Activated B cell treated with CpG ODN at 0.5 μM for 24 hours (primary cell): Measurements from ENCODE around the gene PDCD4. TPM values are rescaled to one million over a fixed set of nuclear protein-coding genes. Genes with fewer than 3 reads are reported as not detected.
A peak's percentile ranks its signal among the peaks of the same experiment; 100 is the strongest.

Source experiments
- ATAC-seq: fragments of 200-7000 bp; cut with Tn5 transposase; one replicate; pipeline ENCODE4 v1.10.0; 2021; ENCODE audit warnings: low read depth, mild to moderate bottlenecking, moderate library complexity
- CTCF ChIA-PET: fragments of 350-600 bp; sonication (Branson Sonifier 250); formaldehyde crosslinking; loops from one replicate; lab custom pipeline; 2021; ENCODE audit warnings: antibody characterized with exemption; lab: Charles Lee
- POLR2A ChIA-PET: fragments of 350-600 bp; sonication (Branson Sonifier 250); formaldehyde crosslinking; loops from one replicate; lab custom pipeline; 2021; ENCODE audit warnings: antibody characterized with exemption; lab: Charles Lee
- DNase-seq: peaks from one replicate; pipeline ENCODE4 v3.0.0; 2022
- H3K27ac Mint-ChIP-seq: one replicate; pipeline ENCODE4 v1.8.0; 2020; ENCODE audit warnings: mixed read lengths
- H3K27me3 Mint-ChIP-seq: one replicate; pipeline ENCODE4 v1.8.0; 2021; ENCODE audit warnings: mixed read lengths
- H3K36me3 Mint-ChIP-seq: one replicate; pipeline ENCODE4 v1.8.0; 2021; ENCODE audit warnings: low read depth, mixed read lengths
- H3K4me1 Mint-ChIP-seq: one replicate; pipeline ENCODE4 v1.8.0; 2021; ENCODE audit warnings: mixed read lengths
- H3K4me3 Mint-ChIP-seq: one replicate; pipeline ENCODE4 v1.8.0; 2020; ENCODE audit warnings: mild to moderate bottlenecking, mixed read lengths
- H3K9me3 Mint-ChIP-seq: one replicate; pipeline ENCODE4 v1.8.0; 2020; ENCODE audit warnings: mixed read lengths
- CTCF ChIP-seq: fragments of 200-600 bp; IDR thresholded peaks from one replicate; pipeline ENCODE4 v1.8.0; 2022; ENCODE audit warnings: antibody characterized with exemption, mild to moderate bottlenecking
- intact Hi-C: fragments of 100-400 bp; cut with micrococcal nuclease; formaldehyde crosslinking; loops from one replicate; pipeline ENCODE4 v1.15.1; 2024
- total RNA-seq: library from RNA; stranded (reverse); gene quantifications from 2 replicates; pipeline ENCODE4 v1.2.3, GENCODE V29; 2022

Gene PDCD4
- total RNA-seq, 1 donor from 2014 or later, result 143 TPM

GRCh38 chr10:110898391-110898790, 26.7 kb downstream of the PDCD4 start:
- TF ChIP-seq CTCF, result no peak
- no peak overlapping the region for H3K4me3 Mint-ChIP-seq
- no peak for ATAC-seq
- intact Hi-C loops, result no loop called here
- ChIA-PET POLR2A (interaction anchor here (0.7 kb wide), 1 partner anchor 26 kb away, joined by 3 read pairs; no protein-coding TSS in a partner anchor), CTCF (interaction anchor here (2.7 kb wide), 1 partner anchor 152 kb away, joined by 15 read pairs; no protein-coding TSS in a partner anchor)
- no peak for DNase-seq
- no peak overlapping the region for H3K27ac Mint-ChIP-seq
- peaks cover 33% of the 10 kb centered on the region for H3K4me1 Mint-ChIP-seq
- peaks cover 78% of the 10 kb centered on the region for H3K36me3 Mint-ChIP-seq
- H3K27me3 Mint-ChIP-seq, result no peaks in the 10 kb centered on the region
- no peaks in the 10 kb centered on the region for H3K9me3 Mint-ChIP-seq

- Mint-ChIP-seq H3K4me3 (no peak overlapping the region), H3K36me3 (peaks cover 77% of the 10 kb centered on the region), H3K27me3 (no peaks in the 10 kb centered on the region), H3K4me1 (peaks cover 18% of the 10 kb centered on the region), H3K9me3 (no peaks in the 10 kb centered on the region), H3K27ac (no peak overlapping the region)
- ChIA-PET CTCF (interaction anchor here (1.5 kb wide), 1 partner anchor 9 kb away, joined by 3 read pairs; no protein-coding TSS in a partner anchor), POLR2A (interaction anchor here (1.5 kb wide), 1 partner anchor 10 kb away, joined by 5 read pairs; no protein-coding TSS in a partner anchor)
- intact Hi-C loops, result no loop called here
- ATAC-seq (no peak), DNase-seq (no peak)
- no peak for TF ChIP-seq CTCF
Observed at GRCh38 chr10:110900983-110901382, 29.3 kb downstream of the PDCD4 start.

- no peak for TF ChIP-seq CTCF
- ChIA-PET POLR2A (interaction anchor here (1.5 kb wide), 1 partner anchor 8 kb away, joined by 5 read pairs; no protein-coding TSS in a partner anchor), CTCF (interaction anchor here (0.8 to 2.0 kb wide), 4 partner anchors 8 to 156 kb away, joined by 3 to 6 read pairs (median 3); no protein-coding TSS in a partner anchor)
- intact Hi-C loops, result no loop called here
- H3K4me1 Mint-ChIP-seq, result peaks cover 15% of the 10 kb centered on the region
- H3K4me3 Mint-ChIP-seq, result no peak overlapping the region
- H3K36me3 Mint-ChIP-seq, result peaks cover 74% of the 10 kb centered on the region
- ATAC-seq (no peak), DNase-seq (no peak)
- peak overlapping the region; percentile 43 for H3K27ac Mint-ChIP-seq
- no peaks in the 10 kb centered on the region for H3K9me3 Mint-ChIP-seq
- no peaks in the 10 kb centered on the region for H3K27me3 Mint-ChIP-seq
Observed at GRCh38 chr10:110901954-110902819, 30.5 kb downstream of the PDCD4 start.

GRCh38 chr10:110903280-110904278, 31.9 kb downstream of the PDCD4 start:
- POLR2A ChIA-PET, result interaction anchor here (0.7 to 0.8 kb wide), 2 partner anchors 15 to 597 kb away, joined by 3 read pairs; partner anchors contain the start of gene BBIP1

More at GRCh38 chr10:110903280-110904278, 31.9 kb downstream of the PDCD4 start:
- Mint-ChIP-seq H3K36me3 (peaks cover 65% of the 10 kb centered on the region), H3K4me1 (peaks cover 15% of the 10 kb centered on the region), H3K27ac (peak overlapping the region; percentile 41), H3K27me3 (no peaks in the 10 kb centered on the region), H3K9me3 (no peaks in the 10 kb centered on the region), H3K4me3 (no peak overlapping the region)
- intact Hi-C loops, result no loop called here
- CTCF ChIA-PET, result interaction anchor here (1.0 to 2.0 kb wide), 2 partner anchors 100 to 158 kb away, joined by 3 to 6 read pairs; no protein-coding TSS in a partner anchor
- TF ChIP-seq CTCF, result no peak
- no peak for ATAC-seq
- no peak for DNase-seq
